GM12878 (cell line): ENCODE measurements around the gene PYM1. TPM values are rescaled to one million over a fixed set of nuclear protein-coding genes. Genes with fewer than 3 reads are reported as not detected.

ENCODE experiments used
- BACH1 ChIP-seq: fragments of 450-650 bp; IDR thresholded peaks from 2 replicates; pipeline ENCODE4 v1.6.1; 2017; ENCODE audit warnings: mild to moderate bottlenecking, borderline replicate concordance
- CBFB ChIP-seq: IDR thresholded peaks from 2 replicates; pipeline ENCODE4 v1.6.1; 2016; ENCODE audit warnings: antibody characterized with exemption, low read depth
- CEBPB ChIP-seq, 2 experiments: fragments of 150-350 bp in 1 of 2; IDR thresholded peaks; 2 replicates each; pipeline ENCODE4 v1.6.1; 2012 to 2014; ENCODE audit warnings: low read depth in 2 of 2, low read length in 2 of 2, borderline replicate concordance in 1 of 2, inconsistent platforms in 1 of 2
- CHD2 ChIP-seq: IDR thresholded peaks from 2 replicates; pipeline ENCODE4 v1.6.1; 2011; ENCODE audit warnings: low read depth, low read length, improper control_type of control experiment, borderline replicate concordance
- CREB1 ChIP-seq: IDR thresholded peaks from 2 replicates; pipeline ENCODE4 v1.6.1; 2012; ENCODE audit warnings: low read depth, mild to moderate bottlenecking, inconsistent platforms
- CTCF ChIP-seq, 3 experiments: IDR thresholded peaks in 2 of 3; conservative IDR thresholded peaks in 1 of 3; 2 replicates each; pipeline ENCODE4 v1.5.1; 2011; ENCODE audit warnings: low read depth in 3 of 3, low read length in 3 of 3, mild to moderate bottlenecking in 3 of 3, control low read depth in 2 of 3, moderate library complexity in 2 of 3, inconsistent platforms in 1 of 3, mixed read lengths in 1 of 3; ENCODE audit not compliant: control insufficient read depth in 2 of 3, insufficient read depth in 1 of 3; ENCODE audit errors: extremely low read depth in 1 of 3
- EED ChIP-seq: sonication (generic); IDR thresholded peaks from 2 replicates; pipeline ENCODE4 v1.6.1; 2016; ENCODE audit warnings: antibody characterized with exemption, low read depth
- ELK1 ChIP-seq: IDR thresholded peaks from 2 replicates; pipeline ENCODE4 v1.6.1; 2012; ENCODE audit warnings: low read depth, low read length, improper control_type of control experiment
- ESRRA ChIP-seq: IDR thresholded peaks from 2 replicates; pipeline ENCODE4 v1.6.1; 2012; ENCODE audit warnings: mild to moderate bottlenecking, low read length, improper control_type of control experiment
- FOXM1 ChIP-seq: IDR thresholded peaks from 2 replicates; pipeline ENCODE4 v1.6.1; 2012; ENCODE audit warnings: low read depth, mild to moderate bottlenecking, inconsistent platforms, low read length, moderate library complexity
- GABPA ChIP-seq: IDR thresholded peaks from 2 replicates; pipeline ENCODE4 v1.6.1; 2014; ENCODE audit warnings: antibody characterized with exemption, low read depth, mild to moderate bottlenecking, inconsistent platforms
- HCFC1 ChIP-seq: fragments of 150-350 bp; IDR thresholded peaks from 2 replicates; pipeline ENCODE4 v1.6.1; 2014; ENCODE audit warnings: low read length
- HSF1 ChIP-seq: fragments of 150-350 bp; IDR thresholded peaks from 2 replicates; pipeline ENCODE4 v1.6.1; 2014; ENCODE audit warnings: mild to moderate bottlenecking, low read depth, low read length
- IKZF1 ChIP-seq: fragments of 450-650 bp; conservative IDR thresholded peaks from 2 replicates; pipeline ENCODE4 v1.6.1; 2017; ENCODE audit warnings: antibody characterized with exemption, mild to moderate bottlenecking
- IKZF2 ChIP-seq, 2 experiments: fragments of 450-650 bp; IDR thresholded peaks; 2 replicates each; pipeline ENCODE4 v1.6.1; 2017; ENCODE audit warnings: mild to moderate bottlenecking in 2 of 2, moderate library complexity in 2 of 2
- IRF4 ChIP-seq: IDR thresholded peaks from 2 replicates; pipeline ENCODE4 v1.6.1; 2011; ENCODE audit warnings: low read depth, low read length
- MAX ChIP-seq: IDR thresholded peaks from 2 replicates; pipeline ENCODE4 v1.6.1; 2012; ENCODE audit warnings: low read depth, low read length, improper control_type of control experiment
- NFIC ChIP-seq: IDR thresholded peaks from 2 replicates; pipeline ENCODE4 v1.6.1; 2012; ENCODE audit warnings: low read depth, mild to moderate bottlenecking, inconsistent platforms, low read length, moderate library complexity
- NR2F1 ChIP-seq: fragments of 450-650 bp; conservative IDR thresholded peaks from 2 replicates; pipeline ENCODE4 v1.6.1; 2017; ENCODE audit warnings: mild to moderate bottlenecking
- NRF1 ChIP-seq: conservative IDR thresholded peaks from 2 replicates; pipeline ENCODE4 v1.6.1; 2011; ENCODE audit warnings: mild to moderate bottlenecking, low read depth, low read length, improper control_type of control experiment
- RELA ChIP-seq: fragments of 450-650 bp; IDR thresholded peaks from 2 replicates; pipeline ENCODE4 v1.8.0; 2014; ENCODE audit warnings: borderline replicate concordance; ENCODE audit not compliant: partially characterized antibody
- SMARCA5 ChIP-seq: fragments of 450-650 bp; IDR thresholded peaks from 2 replicates; pipeline ENCODE4 v1.6.1; 2017; ENCODE audit warnings: mild to moderate bottlenecking
- SREBF2 ChIP-seq: IDR thresholded peaks from 2 replicates; pipeline ENCODE4 v1.6.1; 2012; ENCODE audit warnings: mild to moderate bottlenecking, low read length
- TCF3 ChIP-seq: IDR thresholded peaks from 2 replicates; pipeline ENCODE4 v1.6.1; 2012; ENCODE audit warnings: low read depth, mild to moderate bottlenecking, low read length, borderline replicate concordance; ENCODE audit not compliant: insufficient read depth
- TCF7 ChIP-seq: IDR thresholded peaks from 2 replicates; pipeline ENCODE4 v1.6.1; 2014; ENCODE audit warnings: antibody characterized with exemption, borderline replicate concordance
- ZBTB33 ChIP-seq: fragments of 450-650 bp; IDR thresholded peaks from 2 replicates; pipeline ENCODE4 v1.6.1; 2017; ENCODE audit warnings: mild to moderate bottlenecking
- ZZZ3 ChIP-seq: IDR thresholded peaks from 2 replicates; pipeline ENCODE4 v1.6.1; 2011; ENCODE audit warnings: low read depth; ENCODE audit not compliant: control insufficient read depth, insufficient read length
- polyA plus RNA-seq, 11 experiments: library from polyadenylated mRNA; depleted of rRNA in 4 of 11; unstranded in 6 of 11; stranded (reverse) in 5 of 11; fragments of >200 nt; fragmentation: Nextera tagmentation in 4 of 11; fragmentation: Illumina TruSeq in 1 of 11; extraction: Ambion mirVana in 4 of 11; extraction: Trizol in 1 of 11; gene quantifications; 1 replicate in 1 of 11; 2 replicates in 10 of 11; pipeline versions ENCODE4 v1.2.1 to v1.2.3, GENCODE V29; 2011 to 2016; ENCODE audit warnings: inconsistent platforms in 2 of 11, missing spikeins in 2 of 11, low read depth in 1 of 11
- total RNA-seq, 4 experiments: library from RNA; depleted of rRNA in 3 of 4; stranded (reverse); fragments of >200 nt in 3 of 4; fragmentation: Illumina TruSeq in 1 of 4; extraction: Trizol in 1 of 4; gene quantifications; 2 replicates each; pipeline versions ENCODE4 v1.2.1 to v1.2.3, GENCODE V29; 2013 to 2021

The PYM1 gene
- total and polyA plus RNA-seq, 10 of the 15 experiments (the other 5 are each of a cell fraction or from before 2014, with no cell fraction given) = 33.9 to 93.4 (median 55.8) TPM

GRCh38 chr12:55930771-55931316 is 3.1 kb upstream of the PYM1 start, which contains the start of gene DGKA (continued):
- no peak for TF ChIP-seq HCFC1
- TF ChIP-seq CEBPB (IDR thresholded peaks at IDR 0.05; ENCODE audit: borderline replicate concordance in 1 of 2, low read depth in 2 of 2, low read length in 2 of 2) = no peak
- TF ChIP-seq SMARCA5 = peak; percentile 75
- TF ChIP-seq NFIC = no peak
- peak; percentile 27; the same call in 1 of the 2 replicates for TF ChIP-seq IKZF1
- no peak for TF ChIP-seq GABPA
- 0 out of 2 replicates have a peak, but pooled peaks have one; percentile 17 for TF ChIP-seq CREB1
- no peak for TF ChIP-seq NR2F1
- TF ChIP-seq ZBTB33 = no peak
- no peak for TF ChIP-seq MAX
- no peak for TF ChIP-seq RELA
- TF ChIP-seq TCF3 = no peak
- TF ChIP-seq CBFB = no peak
- peak; percentile 22; the same call in 1 of the 2 replicates for TF ChIP-seq CHD2
- TF ChIP-seq ZZZ3 = no peak
- TF ChIP-seq ELK1 = no peak
- peak; percentile 60 to 69 (median 61) for TF ChIP-seq CTCF (IDR thresholded peaks at IDR 0.05 in 2 of 3, conservative IDR thresholded peaks at IDR 0.05 in 1 of 3; ENCODE audit: control insufficient read depth in 2 of 3, extremely low read depth in 1 of 3, insufficient read depth in 1 of 3, low read depth in 3 of 3, low read length in 3 of 3)
- TF ChIP-seq IRF4 = no peak
- TF ChIP-seq EED = no peak
- no peak for TF ChIP-seq ESRRA
- no peak for TF ChIP-seq HSF1
- no peak for TF ChIP-seq SREBF2
- TF ChIP-seq NRF1 = no peak
- peak; percentile 49; the same call in 1 of the 2 replicates for TF ChIP-seq FOXM1
- TF ChIP-seq IKZF2 (IDR thresholded peaks at IDR 0.05) = peak; percentile 36 to 58
- no peak for TF ChIP-seq BACH1
- TF ChIP-seq TCF7 = no peak
